GM12878 (cell line): ENCODE results near the gene IL3. TPM values are rescaled to one million over a fixed set of nuclear protein-coding genes. Genes with fewer than 3 reads are reported as not detected.

Source experiments
- polyA plus RNA-seq, 11 experiments: library from polyadenylated mRNA; depleted of rRNA in 4 of 11; unstranded in 6 of 11; stranded (reverse) in 5 of 11; fragments of >200 nt; fragmentation: Nextera tagmentation in 4 of 11; fragmentation: Illumina TruSeq in 1 of 11; extraction: Ambion mirVana in 4 of 11; extraction: Trizol in 1 of 11; gene quantifications; 1 replicate in 1 of 11; 2 replicates in 10 of 11; pipeline versions ENCODE4 v1.2.1 to v1.2.3, GENCODE V29; 2011 to 2016; ENCODE audit warnings: inconsistent platforms in 2 of 11, missing spikeins in 2 of 11, low read depth in 1 of 11
- small RNA-seq: library from RNA; depleted of rRNA; stranded (forward); fragments of <200 nt; gene quantifications from one replicate; pipeline ENCODE3, GENCODE V24; 2014
- total RNA-seq, 4 experiments: library from RNA; depleted of rRNA in 3 of 4; stranded (reverse); fragments of >200 nt in 3 of 4; fragmentation: Illumina TruSeq in 1 of 4; extraction: Trizol in 1 of 4; gene quantifications; 2 replicates each; pipeline versions ENCODE4 v1.2.1 to v1.2.3, GENCODE V29; 2013 to 2021
- TF ChIP-seq, protein P1 (sequence below): fragments of 150-350 bp; IDR thresholded peaks from 2 replicates; pipeline ENCODE4 v1.6.1; 2016; ENCODE audit warnings: low read depth, low read length

Gene IL3
- total and polyA plus RNA-seq, 10 of the 15 experiments (the other 5 are each of a cell fraction or from before 2014, with no cell fraction given), result not detected

DNA sequence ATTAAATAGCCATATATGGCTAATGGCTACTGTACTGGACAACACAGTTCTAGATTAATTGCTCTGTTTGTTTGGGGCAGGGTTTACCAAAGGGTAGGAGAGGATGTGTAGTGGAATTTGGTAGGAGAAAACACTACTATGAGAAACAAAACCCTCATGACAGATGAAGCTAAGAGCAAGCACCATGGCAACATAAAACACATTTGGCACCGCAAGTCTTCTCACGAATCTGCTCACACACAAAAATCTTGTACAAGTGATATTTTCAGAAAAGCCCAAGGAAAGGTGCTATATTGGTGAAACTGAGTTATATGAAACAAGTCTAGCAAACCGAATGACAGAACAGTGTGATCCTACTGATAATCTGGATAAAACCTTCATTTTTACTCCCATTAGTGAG, 51.7 kb downstream of the IL3 start (continued):
- TF ChIP-seq, protein P1, sequence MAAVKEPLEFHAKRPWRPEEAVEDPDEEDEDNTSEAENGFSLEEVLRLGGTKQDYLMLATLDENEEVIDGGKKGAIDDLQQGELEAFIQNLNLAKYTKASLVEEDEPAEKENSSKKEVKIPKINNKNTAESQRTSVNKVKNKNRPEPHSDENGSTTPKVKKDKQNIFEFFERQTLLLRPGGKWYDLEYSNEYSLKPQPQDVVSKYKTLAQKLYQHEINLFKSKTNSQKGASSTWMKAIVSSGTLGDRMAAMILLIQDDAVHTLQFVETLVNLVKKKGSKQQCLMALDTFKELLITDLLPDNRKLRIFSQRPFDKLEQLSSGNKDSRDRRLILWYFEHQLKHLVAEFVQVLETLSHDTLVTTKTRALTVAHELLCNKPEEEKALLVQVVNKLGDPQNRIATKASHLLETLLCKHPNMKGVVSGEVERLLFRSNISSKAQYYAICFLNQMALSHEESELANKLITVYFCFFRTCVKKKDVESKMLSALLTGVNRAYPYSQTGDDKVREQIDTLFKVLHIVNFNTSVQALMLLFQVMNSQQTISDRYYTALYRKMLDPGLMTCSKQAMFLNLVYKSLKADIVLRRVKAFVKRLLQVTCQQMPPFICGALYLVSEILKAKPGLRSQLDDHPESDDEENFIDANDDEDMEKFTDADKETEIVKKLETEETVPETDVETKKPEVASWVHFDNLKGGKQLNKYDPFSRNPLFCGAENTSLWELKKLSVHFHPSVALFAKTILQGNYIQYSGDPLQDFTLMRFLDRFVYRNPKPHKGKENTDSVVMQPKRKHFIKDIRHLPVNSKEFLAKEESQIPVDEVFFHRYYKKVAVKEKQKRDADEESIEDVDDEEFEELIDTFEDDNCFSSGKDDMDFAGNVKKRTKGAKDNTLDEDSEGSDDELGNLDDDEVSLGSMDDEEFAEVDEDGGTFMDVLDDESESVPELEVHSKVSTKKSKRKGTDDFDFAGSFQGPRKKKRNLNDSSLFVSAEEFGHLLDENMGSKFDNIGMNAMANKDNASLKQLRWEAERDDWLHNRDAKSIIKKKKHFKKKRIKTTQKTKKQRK, result no peak
- TF ChIP-seq, all 136 proteins: peak for 0

Small RNAs within 50 kb of the gene (small RNA-seq; reads per million reads assigned to genes)
- not detected for gene RF00285

Other genes with a start within 250 kb of the IL3 start
- not detected in 2 replicates for gene MEIKIN, start 115.0 kb upstream of the IL3 start, total RNA-seq (2014; rRNA removed)
- not detected in 2 replicates for gene MEIKIN, start 115.0 kb upstream of the IL3 start, total RNA-seq (2014; rRNA removed; fragmentation: Illumina TruSeq; extraction: Trizol)
- not detected in 2 replicates for gene MEIKIN, start 115.0 kb upstream of the IL3 start, total RNA-seq (2021)
- gene MEIKIN, start 115.0 kb upstream of the IL3 start, polyA plus RNA-seq (2011; rRNA removed), result not detected in 2 replicates
- gene MEIKIN, start 115.0 kb upstream of the IL3 start, polyA plus RNA-seq (2014; fragmentation: Illumina TruSeq; extraction: Trizol), result not detected in 2 replicates
- gene MEIKIN, start 115.0 kb upstream of the IL3 start, polyA plus RNA-seq (2014; fragmentation: Nextera tagmentation; extraction: Ambion mirVana), result not detected
- gene MEIKIN, start 115.0 kb upstream of the IL3 start, polyA plus RNA-seq (2014; rRNA removed), result not detected in 2 replicates
- not detected for gene MEIKIN, start 115.0 kb upstream of the IL3 start, polyA plus RNA-seq (2016; fragmentation: Nextera tagmentation; extraction: Ambion mirVana)
- not detected in 2 replicates for gene ACSL6, start 49.0 kb upstream of the IL3 start, total RNA-seq (2014; rRNA removed)
- 0.09 TPM in 1 of 2 replicates, not detected in the other for gene ACSL6, start 49.0 kb upstream of the IL3 start, total RNA-seq (2014; rRNA removed; fragmentation: Illumina TruSeq; extraction: Trizol)
- gene ACSL6, start 49.0 kb upstream of the IL3 start, total RNA-seq (2021), result 0.05 TPM in 1 of 2 replicates, not detected in the other
- gene ACSL6, start 49.0 kb upstream of the IL3 start, polyA plus RNA-seq (2011; rRNA removed), result not detected in 2 replicates
- gene ACSL6, start 49.0 kb upstream of the IL3 start, polyA plus RNA-seq (2014; fragmentation: Illumina TruSeq; extraction: Trizol), result 0.06 and 0.10 TPM in 2 replicates
- gene ACSL6, start 49.0 kb upstream of the IL3 start, polyA plus RNA-seq (2014; fragmentation: Nextera tagmentation; extraction: Ambion mirVana), result not detected
- gene ACSL6, start 49.0 kb upstream of the IL3 start, polyA plus RNA-seq (2014; rRNA removed), result 0.53 TPM in 1 of 2 replicates, not detected in the other
- gene ACSL6, start 49.0 kb upstream of the IL3 start, polyA plus RNA-seq (2016; fragmentation: Nextera tagmentation; extraction: Ambion mirVana), result not detected
- 1.1 and 2.0 TPM in 2 replicates for gene CSF2, start 13.1 kb downstream of the IL3 start, total RNA-seq (2014; rRNA removed)
- 0.81 and 0.83 TPM in 2 replicates for gene CSF2, start 13.1 kb downstream of the IL3 start, total RNA-seq (2014; rRNA removed; fragmentation: Illumina TruSeq; extraction: Trizol)
- 0.85 and 1.4 TPM in 2 replicates for gene CSF2, start 13.1 kb downstream of the IL3 start, total RNA-seq (2021)
- 0.15 and 0.23 TPM in 2 replicates for gene CSF2, start 13.1 kb downstream of the IL3 start, polyA plus RNA-seq (2011; rRNA removed)
- gene CSF2, start 13.1 kb downstream of the IL3 start, polyA plus RNA-seq (2014; fragmentation: Illumina TruSeq; extraction: Trizol), result 0.44 TPM in 1 of 2 replicates, not detected in the other
- gene CSF2, start 13.1 kb downstream of the IL3 start, polyA plus RNA-seq (2014; fragmentation: Nextera tagmentation; extraction: Ambion mirVana), result under 1 TPM; 0.39 to 0.57 TPM
- gene CSF2, start 13.1 kb downstream of the IL3 start, polyA plus RNA-seq (2014; rRNA removed), result 1.1 and 2.0 TPM in 2 replicates
- gene CSF2, start 13.1 kb downstream of the IL3 start, polyA plus RNA-seq (2016; fragmentation: Nextera tagmentation; extraction: Ambion mirVana), result not detected
- gene P4HA2, start 167.2 kb downstream of the IL3 start, total RNA-seq (2014; rRNA removed), result 6.9 and 7.7 TPM in 2 replicates
- 5.4 and 6.2 TPM in 2 replicates for gene P4HA2, start 167.2 kb downstream of the IL3 start, total RNA-seq (2014; rRNA removed; fragmentation: Illumina TruSeq; extraction: Trizol)
- 7.3 and 7.9 TPM in 2 replicates for gene P4HA2, start 167.2 kb downstream of the IL3 start, total RNA-seq (2021)
- gene P4HA2, start 167.2 kb downstream of the IL3 start, polyA plus RNA-seq (2011; rRNA removed), result 7.2 and 7.6 TPM in 2 replicates
- gene P4HA2, start 167.2 kb downstream of the IL3 start, polyA plus RNA-seq (2014; fragmentation: Illumina TruSeq; extraction: Trizol), result 4.9 and 6.0 TPM in 2 replicates
- 10 to 100 TPM in 1 of 2 experiments, 1 to 10 TPM in 1; 9.1 to 10.6 TPM for gene P4HA2, start 167.2 kb downstream of the IL3 start, polyA plus RNA-seq (2014; fragmentation: Nextera tagmentation; extraction: Ambion mirVana)
- gene P4HA2, start 167.2 kb downstream of the IL3 start, polyA plus RNA-seq (2014; rRNA removed), result 4.7 and 5.7 TPM in 2 replicates
- 10 to 100 TPM in 1 of 2 experiments, 1 to 10 TPM in 1; 7.4 to 10.9 TPM for gene P4HA2, start 167.2 kb downstream of the IL3 start, polyA plus RNA-seq (2016; fragmentation: Nextera tagmentation; extraction: Ambion mirVana)
- 0.22 and 0.62 TPM in 2 replicates for gene PDLIM4, start 197.0 kb downstream of the IL3 start, total RNA-seq (2014; rRNA removed)
- 0.18 TPM in 1 of 2 replicates, not detected in the other for gene PDLIM4, start 197.0 kb downstream of the IL3 start, total RNA-seq (2014; rRNA removed; fragmentation: Illumina TruSeq; extraction: Trizol)
- gene PDLIM4, start 197.0 kb downstream of the IL3 start, total RNA-seq (2021), result 0.24 and 0.36 TPM in 2 replicates
- 0.69 and 1.7 TPM in 2 replicates for gene PDLIM4, start 197.0 kb downstream of the IL3 start, polyA plus RNA-seq (2011; rRNA removed)
- gene PDLIM4, start 197.0 kb downstream of the IL3 start, polyA plus RNA-seq (2014; fragmentation: Illumina TruSeq; extraction: Trizol), result not detected in 2 replicates
- gene PDLIM4, start 197.0 kb downstream of the IL3 start, polyA plus RNA-seq (2014; fragmentation: Nextera tagmentation; extraction: Ambion mirVana), result not detected
- 0.13 and 0.51 TPM in 2 replicates for gene PDLIM4, start 197.0 kb downstream of the IL3 start, polyA plus RNA-seq (2014; rRNA removed)
- under 1 TPM; 0.39 to 0.86 TPM for gene PDLIM4, start 197.0 kb downstream of the IL3 start, polyA plus RNA-seq (2016; fragmentation: Nextera tagmentation; extraction: Ambion mirVana)
- gene SLC22A4, start 233.7 kb downstream of the IL3 start, total RNA-seq (2014; rRNA removed), result 0.11 and 0.27 TPM in 2 replicates
- 0.09 TPM in 1 of 2 replicates, not detected in the other for gene SLC22A4, start 233.7 kb downstream of the IL3 start, total RNA-seq (2014; rRNA removed; fragmentation: Illumina TruSeq; extraction: Trizol)
- gene SLC22A4, start 233.7 kb downstream of the IL3 start, total RNA-seq (2021), result 0.13 and 0.21 TPM in 2 replicates
- gene SLC22A4, start 233.7 kb downstream of the IL3 start, polyA plus RNA-seq (2011; rRNA removed), result 0.06 and 0.10 TPM in 2 replicates
- gene SLC22A4, start 233.7 kb downstream of the IL3 start, polyA plus RNA-seq (2014; fragmentation: Illumina TruSeq; extraction: Trizol), result 0.04 and 0.17 TPM in 2 replicates
- gene SLC22A4, start 233.7 kb downstream of the IL3 start, polyA plus RNA-seq (2014; fragmentation: Nextera tagmentation; extraction: Ambion mirVana), result under 1 TPM in 1 of 2 experiments, not detected in 1; 0.05 TPM
- gene SLC22A4, start 233.7 kb downstream of the IL3 start, polyA plus RNA-seq (2014; rRNA removed), result 0.04 and 0.61 TPM in 2 replicates
- under 1 TPM in 1 of 2 experiments, not detected in 1; 0.32 TPM for gene SLC22A4, start 233.7 kb downstream of the IL3 start, polyA plus RNA-seq (2016; fragmentation: Nextera tagmentation; extraction: Ambion mirVana)